AML-193 (cell line): ENCODE data around the gene THYN1.
"Not testable (repeated sequence)": the region's sequence is repeated elsewhere in the genome, so short reads cannot be mapped to it uniquely, and the experiment has no call there.

Experiments
- DNase-seq, 2 experiments: peaks; one replicate each; lab custom pipeline; 2025; lab: John Stamatoyannopoulos, UW

Gene THYN1

DNA sequence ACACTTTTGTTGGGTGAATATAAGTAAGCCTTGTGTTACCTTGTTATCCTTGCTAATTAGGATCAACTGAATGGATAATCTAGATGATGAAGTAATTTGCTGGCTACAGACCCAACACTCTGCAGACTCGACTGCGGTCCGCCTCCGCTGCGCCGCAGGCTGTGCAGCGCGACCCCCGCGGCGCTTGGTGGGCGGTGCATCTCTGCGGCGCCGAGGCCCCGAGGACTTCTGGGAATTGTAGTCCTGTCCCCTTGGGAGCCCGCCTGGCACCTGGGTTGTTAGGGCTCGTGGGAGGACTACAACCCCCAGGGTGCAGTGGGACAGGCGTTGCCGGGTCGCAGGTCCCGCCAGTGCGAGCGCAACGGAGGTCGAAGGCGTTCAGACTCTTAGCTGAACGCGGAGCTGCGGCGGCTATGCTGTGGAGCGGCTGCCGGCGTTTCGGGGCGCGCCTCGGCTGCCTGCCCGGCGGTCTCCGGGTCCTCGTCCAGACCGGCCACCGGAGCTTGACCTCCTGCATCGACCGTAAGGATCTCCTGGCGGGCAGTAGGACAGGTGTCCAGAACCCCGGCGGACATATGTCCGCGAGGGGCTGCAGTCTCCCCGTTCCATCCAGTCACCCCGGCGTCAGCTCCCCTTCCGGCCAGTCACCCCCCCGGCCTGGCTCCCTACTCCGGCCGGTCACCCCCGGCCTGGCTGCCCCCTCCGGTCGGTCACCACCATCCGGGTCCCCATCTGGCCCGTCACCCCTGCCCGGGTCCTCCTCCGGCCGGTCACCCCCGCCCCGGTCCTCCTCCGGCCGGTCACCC lies at the start of gene THYN1, which contains the start of gene ACAD8:
Gene THYN1 (minus strand): TSS at position 165 of the 806 bp plus-strand sequence. CDS start 470 bp downstream, outside the sequence.
Gene ACAD8 (plus strand): TSS at position 381 of the 806 bp plus-strand sequence. CDS start 33 bp downstream, at position 414.
- peak; percentile 89 to 95 for DNase-seq

DNA sequence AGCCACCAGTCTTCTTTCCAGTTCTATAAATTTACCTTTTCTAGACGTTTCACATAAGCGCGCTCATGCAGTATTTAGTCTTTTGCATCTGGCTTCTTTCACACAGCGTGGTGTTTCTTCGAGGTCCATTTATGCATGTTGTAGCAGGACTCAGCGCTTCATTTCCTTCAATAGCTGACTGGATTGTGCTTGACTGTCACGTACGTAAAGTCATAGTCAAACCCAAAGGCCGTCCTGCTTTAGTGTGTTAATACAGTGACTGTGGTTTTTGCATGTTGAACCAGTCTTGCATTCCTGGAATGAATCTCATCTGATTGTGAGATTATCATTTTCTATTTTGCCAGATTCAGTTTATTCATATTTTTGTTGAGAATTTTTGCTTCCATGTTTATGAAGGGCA lies 41.5 kb upstream of the THYN1 start:
- DNase-seq = no peak

DNA sequence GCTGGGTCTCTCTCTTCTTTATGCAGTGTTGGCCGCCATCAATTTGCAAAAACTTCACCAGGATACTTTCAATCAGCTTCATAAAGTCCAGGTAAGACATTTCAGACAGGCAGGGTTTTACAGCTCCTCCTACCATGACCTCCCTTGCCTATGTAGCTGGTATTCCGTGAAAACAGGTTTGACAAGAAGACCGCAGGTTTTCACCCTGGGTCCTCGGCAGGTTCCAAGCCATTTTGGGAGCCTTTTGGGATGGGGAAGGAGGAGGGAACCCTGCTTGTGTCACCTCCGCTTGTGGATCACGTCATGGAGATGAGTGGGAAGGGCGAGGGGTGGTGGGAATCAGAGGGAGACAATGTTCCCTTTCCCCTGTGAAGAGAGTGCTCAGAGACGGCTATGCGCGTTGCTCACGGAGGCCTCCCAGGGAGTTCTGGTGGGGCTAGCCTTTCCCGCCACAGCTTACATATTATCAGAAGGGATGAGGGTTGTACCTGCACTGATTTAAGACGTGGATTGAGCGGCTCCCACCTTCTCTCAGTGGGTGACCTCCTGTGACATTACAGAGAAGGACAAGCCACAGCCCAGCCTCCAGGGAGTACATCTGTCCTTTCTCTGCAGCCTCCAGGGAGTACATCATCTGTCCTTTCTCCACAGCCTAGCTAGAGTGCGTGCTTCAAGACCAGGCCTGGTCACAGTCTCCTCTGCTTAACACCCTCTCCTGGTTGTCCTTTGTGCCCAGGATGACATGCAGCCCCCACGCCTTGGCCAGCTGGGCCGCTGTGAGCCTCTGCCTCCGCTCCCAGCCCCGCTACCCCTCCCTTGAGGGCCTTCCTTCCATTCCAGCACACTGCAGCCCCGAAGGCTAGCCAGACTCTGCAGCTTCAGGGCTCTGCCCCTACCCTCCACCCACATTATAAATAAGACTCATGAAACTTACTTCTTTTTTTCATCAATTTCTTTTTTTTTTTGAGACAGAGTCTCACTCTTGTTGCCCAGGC lies 40.3 kb upstream of the THYN1 start:
- no peak for DNase-seq

DNA sequence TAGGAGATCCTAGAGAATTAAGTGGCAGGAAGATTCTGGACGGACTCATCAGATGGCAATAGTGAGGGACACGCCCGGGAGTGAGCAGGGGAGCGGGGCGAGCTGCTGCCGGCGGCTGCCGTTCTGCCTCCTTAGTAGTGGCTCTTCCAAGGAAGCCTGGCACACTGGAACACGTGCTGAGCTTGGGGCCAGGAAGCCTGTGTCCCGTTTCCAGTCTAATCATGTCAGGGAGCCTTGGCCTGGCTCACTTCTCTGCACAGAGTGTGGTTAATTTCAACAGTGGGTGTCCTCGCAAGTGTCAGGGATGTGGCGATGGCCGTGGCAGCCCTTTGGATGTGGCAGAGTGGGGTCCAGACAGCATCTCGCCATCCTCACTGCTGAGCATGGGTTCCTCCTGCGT lies 39.5 kb upstream of the THYN1 start:
- DNase-seq = no peak

DNA sequence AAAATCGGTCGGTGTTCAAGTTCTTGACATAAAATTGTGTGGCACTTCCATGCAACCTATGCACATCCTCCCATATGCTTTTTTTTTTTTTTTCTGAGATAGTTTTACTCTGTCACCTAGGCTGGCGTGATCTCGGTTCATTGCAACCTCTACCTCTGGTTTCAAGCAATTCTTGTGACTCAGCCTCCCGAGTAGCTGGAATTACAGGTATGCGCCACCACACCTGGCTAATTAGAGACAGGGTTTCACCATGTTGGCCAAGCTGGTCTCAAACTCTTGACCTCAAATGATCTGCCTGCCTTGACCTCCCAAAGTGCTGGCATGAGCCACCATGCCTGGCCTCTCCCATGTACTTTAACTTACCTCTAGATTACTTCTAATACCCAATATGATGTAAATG lies 38.0 kb upstream of the THYN1 start:
- no peak for DNase-seq

DNA sequence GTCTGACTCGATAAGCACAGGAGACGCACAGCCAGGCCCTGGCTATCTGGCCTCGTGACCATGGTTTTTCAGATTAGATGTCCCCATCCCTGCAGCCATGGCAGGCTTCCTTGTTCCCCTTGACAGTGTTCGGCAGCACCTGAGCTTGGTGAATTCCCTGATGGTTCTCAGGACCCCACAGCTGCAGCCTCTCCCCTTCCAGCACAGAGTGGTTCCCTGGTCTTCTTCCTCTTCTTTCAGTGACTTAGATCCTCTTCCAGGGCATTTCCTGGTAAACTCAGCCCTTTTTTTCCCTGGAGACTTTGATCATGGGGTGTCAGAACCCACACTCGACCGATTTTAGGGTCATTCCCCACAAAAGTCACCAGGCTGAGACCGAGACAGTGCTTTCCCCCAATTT lies 37.5 kb upstream of the THYN1 start:
- DNase-seq = no peak

DNA sequence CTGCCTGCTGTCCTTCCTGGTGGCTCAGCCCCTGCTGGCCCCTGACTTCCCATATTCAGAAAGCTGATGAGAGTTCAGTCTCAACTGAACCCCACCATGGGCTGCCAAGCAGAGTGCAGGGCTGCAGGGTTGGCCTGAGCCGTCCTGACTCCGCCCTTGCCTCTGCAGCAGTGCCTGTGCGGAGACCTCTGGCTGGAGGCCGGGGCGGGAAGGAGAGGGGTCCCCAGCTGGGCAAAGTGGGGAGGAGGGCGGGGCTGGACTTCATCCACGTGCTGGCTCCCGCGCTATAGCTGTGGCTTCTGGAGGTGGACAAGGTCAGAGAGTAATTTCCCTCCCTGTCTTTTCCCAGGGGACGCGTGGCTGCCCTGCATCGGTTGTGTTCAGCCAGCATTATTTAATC lies 36.6 kb upstream of the THYN1 start:
- no peak for DNase-seq

DNA sequence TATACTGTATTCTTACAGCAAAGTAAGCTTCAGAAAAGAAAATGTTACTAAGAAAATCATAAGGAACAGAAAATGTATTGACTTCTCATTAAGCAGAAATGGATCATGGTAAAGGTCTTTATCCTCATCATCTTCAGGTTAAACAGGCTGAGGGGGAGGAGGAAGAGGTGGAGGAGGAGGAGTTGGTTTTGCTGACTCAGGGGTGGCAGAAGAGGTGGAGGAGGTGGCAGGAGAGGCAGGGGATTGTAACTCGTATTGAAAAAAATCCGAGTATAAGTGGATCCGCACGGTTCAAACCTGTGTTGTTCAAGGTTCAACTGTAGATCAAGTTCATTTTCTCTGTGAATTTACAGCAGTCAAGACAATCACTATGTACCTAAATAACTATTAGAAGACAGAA lies 36.0 kb upstream of the THYN1 start:
- DNase-seq = no peak

DNA sequence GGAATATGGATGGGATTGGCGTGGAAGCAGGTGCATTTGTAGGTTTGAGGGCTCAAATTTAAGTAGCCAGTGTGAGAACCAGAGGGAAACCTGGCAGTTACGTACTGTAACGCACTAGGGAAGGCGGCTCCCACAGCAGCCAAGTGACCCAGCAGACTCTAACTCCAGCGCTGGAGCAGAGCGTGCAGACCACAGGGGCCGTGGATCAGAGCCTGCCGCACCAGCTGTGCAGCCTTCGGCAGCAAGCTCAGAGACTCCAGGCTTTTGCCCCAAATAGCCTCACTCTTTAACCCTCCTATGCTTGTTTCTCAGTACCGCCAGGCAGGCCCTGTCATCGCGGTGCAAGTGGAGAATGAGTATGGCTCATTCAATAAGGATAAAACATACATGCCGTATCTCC lies 35.3 kb upstream of the THYN1 start:
- DNase-seq = no peak

DNA sequence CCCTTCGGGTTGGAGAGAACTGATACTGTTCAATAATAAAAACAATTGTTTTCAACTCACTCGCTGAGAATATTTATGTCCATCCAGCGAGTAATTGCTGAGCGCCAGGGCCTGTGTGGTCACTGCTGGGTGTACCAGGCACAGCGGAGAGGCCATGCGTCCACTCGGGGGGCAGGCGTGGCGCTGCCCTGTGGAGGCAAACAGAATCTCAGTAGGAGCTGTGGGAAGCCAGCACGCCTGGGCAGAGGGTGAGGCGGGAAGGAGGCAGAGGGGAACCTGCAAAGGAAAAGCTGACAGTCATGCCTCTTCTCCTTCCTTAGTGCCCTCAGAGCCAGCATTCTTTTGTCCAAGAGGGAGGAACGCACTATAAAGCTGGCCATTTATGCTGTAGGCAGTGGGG lies 34.4 kb upstream of the THYN1 start:
- DNase-seq = no peak

DNA sequence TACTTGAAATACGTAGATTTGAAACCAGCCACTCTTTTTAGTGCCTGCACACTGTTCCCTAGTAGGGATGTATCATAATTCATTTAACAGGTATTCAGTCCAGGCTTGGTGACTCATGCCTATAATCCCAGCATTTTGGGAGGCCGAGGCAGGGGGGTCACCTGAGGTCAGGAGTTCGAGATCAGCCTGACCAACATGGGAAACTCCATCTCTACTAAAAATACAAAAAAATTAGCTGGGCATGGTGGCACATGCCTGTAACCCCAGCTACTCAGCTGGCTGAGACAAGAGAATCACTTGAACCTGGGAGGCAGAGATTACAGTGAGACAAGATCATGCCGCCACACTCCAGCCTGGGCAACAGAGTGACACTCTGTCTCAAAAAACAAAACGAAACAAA lies 31.2 kb upstream of the THYN1 start:
- not testable (repeated sequence) for DNase-seq

DNA sequence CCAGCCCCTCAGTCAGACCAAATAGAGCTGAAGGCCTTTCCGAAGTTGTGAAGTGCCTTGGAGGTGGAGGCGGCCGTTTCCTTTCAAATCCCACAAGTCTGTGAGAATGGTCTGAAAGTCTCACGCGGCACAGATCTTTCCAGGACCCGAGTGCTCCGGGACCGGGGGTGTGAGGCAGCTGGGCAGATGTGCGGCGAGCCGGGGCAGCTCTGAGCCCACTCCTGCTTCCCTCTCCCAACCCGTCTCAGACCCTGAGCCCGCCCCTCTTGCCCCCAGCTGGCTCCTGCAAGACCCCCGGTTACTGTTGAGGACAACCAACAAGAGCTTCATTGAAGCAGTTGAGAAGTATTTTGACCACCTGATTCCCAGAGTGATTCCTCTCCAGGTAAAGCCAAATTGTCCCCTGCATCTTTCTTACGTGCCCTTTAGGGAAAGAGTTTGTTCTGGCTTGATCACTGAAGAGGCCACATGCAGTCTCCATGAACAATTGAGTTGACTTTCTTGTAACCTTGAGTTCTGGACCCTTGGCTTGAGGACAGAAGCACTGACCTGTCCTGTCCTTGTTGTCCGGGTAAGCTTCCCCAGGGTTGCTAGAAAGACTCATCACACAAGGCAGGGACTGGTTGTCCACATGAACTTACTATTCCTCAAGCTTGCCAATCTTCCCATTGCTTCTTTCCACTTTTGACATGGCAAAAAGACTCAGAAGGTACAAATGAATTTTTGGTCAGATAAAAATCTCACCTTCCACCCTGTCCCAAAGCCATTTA lies 30.5 kb upstream of the THYN1 start:
- DNase-seq = no peak

DNA sequence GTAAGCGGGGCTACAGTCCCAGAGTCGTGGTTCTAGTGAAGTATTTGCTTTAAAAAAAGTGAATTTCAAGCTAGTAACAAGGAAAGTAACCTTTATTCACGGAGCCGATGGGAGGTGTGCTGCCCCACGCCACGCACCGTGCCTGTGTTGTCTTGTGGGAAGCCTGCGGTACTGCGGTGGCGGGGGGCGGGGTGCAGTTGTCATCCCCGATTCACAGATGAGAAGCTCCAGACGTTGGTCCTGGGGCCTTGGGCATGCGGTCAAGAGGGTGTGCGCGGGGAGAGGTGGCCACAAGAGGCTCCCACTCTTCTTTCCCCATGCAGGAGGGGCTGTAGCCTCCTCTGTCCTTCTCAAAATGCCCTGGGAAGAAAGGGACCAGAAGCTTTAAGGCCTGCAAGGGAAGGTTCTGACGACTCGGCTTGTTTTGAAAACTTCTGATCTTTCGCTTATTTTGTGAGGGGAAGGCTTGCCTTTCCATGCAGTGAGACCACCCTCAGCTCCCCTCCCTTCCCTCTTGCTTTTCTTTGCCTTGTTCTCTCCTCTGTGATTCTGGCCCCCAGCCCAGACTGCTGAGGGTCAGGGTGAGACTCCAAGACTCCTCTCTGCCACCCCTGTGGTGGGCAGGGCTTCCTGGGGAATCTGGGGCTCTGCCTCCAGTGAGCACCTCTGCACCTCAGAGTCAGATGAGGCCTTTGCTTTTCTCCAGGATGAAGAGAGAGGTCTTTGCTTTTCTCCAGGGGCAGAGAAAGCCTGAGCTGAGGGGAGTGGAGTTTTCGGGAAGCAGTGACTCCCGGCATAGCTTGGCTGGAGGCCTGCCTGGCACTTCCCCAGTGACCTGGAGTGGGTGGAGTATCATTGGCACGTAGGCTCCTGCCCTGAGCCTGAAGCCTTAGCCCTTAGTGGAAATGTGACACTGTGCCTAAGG lies 29.2 kb upstream of the THYN1 start:
- no peak for DNase-seq

DNA sequence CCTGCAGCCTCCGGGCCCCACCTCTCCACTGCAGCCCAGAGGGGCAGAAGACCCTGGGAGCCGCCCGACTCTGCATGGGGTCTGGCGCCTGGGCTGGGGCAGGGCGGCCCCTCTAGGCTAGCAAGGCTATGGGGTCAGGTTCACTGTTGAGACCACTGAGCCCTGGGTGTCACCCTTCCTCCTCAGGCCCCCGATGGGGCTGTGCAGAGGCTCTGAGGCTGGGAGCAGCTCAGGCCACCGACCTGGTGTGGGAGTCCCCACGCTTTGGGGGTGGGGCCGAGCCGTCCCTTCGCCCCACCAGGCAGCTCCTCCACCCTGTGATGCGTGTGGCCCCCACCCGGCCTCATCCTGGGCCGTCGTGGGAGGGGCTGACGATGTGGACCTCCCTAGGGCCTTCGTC lies 28.5 kb upstream of the THYN1 start:
- not testable (repeated sequence) for DNase-seq

DNA sequence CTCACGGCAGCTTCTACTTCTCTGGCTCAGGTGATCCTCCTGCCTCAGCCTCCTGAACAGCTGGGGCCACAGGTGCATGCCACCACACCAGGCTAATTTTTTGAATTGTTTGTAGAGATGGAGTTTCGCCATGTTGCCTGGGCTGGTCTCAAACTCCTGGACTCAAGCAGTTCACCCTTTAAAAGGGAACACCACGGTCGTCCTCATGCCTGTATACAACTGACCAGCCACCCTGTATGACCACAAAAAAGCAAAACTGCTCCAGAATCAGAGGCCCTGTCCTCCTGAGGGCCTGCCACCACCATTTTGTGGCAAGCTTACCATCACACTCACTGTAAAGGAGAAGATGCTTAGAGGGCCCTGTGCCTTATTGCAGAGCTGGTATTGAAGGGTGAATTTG lies 25.2 kb upstream of the THYN1 start:
- DNase-seq = no peak

DNA sequence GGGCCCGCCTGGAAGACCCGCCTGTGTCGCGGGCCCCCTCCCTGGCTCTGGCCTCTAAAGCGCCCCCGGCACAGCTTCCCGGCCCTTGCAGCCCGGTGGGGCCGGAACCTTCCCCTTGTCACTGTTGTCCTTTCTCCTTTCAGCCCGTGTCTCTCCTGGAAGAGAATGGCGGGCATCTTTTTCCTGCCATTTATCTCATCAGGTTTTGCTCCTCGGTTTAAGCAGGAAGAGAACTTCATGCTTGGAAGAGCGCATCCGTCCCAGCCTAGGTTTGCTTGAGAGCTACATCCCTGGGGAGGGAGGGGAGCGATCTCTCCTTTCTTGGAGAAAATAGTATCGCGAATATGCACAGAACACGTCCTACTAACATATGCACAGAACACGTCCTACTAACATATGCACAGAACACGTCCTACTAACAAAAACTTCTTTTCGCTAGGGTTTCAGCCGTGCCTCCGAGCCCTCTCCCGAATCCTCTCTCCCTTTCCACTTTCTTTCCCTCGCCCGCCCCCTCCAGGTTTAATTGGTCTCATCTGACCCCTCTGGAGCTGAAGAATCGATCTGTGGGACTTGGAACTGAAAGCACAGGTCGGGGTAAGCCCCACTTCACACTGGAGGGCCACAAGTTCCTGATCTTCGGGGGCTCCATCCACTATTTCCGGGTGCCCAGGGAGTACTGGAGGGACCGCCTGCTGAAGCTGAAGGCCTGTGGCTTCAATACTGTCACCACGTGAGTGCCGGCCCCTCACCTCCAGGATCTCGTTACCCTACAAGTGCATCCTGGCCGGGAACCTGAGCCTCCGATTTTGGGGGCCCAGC lies 24.2 kb upstream of the THYN1 start:
- DNase-seq = no peak

DNA sequence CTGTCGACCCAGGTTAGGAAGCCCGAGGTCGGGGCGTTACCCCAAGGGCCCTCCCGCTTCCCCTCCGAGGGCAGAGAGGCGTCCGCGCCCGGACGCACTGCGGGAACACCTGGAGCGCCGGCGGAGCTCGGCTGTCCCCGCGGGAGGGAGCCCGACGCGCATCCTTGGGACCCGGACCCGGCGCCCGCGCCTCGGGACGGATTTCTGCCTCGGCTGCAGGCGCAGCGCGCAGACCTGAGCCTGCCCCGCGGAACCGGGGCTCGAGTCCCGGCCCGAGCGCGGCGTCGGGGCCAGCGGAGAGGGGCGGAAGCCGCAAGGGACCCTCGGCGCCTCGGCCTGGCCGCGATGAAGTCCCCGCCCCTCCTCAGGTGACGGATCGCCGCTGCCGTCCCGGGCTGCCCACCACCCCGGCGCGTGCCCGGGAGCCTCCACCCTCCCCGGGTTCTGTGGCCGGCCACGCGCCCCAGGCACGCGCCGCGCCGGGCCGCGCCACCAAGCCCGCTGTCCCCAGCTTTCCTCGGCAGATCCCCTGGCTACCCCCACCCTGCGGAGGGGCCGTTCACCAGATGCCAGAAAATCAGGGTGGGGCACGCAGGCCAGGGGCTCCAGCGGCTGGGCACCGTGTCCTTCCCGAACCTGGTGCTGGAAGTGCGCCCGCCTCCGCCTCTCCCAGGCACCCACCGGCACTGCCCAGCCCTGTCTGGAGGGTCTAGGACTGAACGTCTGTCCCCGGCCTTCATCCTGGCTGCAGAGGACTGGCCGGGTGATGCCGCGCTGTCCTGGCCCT lies 23.4 kb upstream of the THYN1 start:
- no peak for DNase-seq

DNA sequence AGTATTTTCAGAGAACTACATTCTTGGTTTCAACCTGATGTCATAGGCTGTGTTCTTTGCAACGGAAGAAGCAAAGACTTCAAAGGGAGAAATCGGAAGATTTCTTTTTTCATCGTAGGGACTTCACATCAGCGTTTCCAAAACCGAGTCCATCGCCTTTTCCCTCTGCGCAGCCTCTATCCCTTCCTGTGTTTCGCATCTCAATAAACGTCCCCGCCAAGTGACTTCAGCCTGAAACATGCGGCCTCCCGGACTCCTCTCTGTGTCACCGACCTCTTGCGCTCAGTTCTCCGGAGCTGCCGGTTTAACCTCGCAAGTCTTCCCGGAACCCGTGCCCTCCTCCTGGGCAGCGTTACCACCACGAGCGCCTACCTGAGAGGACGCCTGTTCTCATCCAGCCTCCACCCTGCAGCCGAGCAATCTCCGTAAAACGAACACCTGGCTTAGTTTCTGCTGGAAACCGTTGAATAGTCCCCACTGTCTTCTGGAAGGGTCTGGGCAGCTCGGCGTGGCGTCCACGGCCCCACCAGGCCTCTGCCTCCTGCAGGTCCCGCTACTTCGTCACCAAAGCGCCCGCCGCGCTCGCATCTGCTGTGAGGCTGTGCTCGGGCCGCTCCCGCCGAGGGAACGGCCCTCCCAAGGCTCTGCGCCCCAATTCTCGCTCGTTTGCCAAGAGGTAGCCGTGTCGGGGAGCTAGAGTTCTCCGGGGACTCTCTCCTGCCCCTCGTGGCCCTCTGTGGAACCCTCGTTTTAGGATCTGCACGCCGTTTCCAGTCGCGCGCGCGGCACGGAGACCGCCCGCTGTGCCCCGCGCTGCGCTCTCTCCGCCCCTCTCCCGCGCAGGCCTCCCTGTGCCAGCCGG lies 22.6 kb upstream of the THYN1 start, which contains the start of gene GLB1L3:
Gene GLB1L3 (plus strand): TSS at position 846 of the 862 bp plus-strand sequence. CDS start 362 bp downstream, outside the sequence.
- no peak for DNase-seq
